Measurements from ENCODE around the gene MSL1. TPM values are rescaled to one million over a fixed set of nuclear protein-coding genes. Genes with fewer than 3 reads are reported as not detected.

Gene MSL1
- total RNA-seq, 3 donors from 2014 or later: 83.7 to 100.0 (median 85.3) TPM

GRCh38 chr17:40157973-40158372 lies 36.2 kb downstream of the MSL1 start:
- H3K4me3 ChIP-seq: no peak overlapping the region
- no peaks in the 10 kb centered on the region for H3K36me3 ChIP-seq (ENCODE audit: low read depth)
- ATAC-seq (no peak), DNase-seq (no peak)
- no peak for TF ChIP-seq CTCF (IDR thresholded peaks at IDR 0.05)
- no peaks in the 10 kb centered on the region for H3K9me3 ChIP-seq
- intact Hi-C loops (cut with DNase I, micrococcal nuclease): no loop called here
- peaks cover 3% of the 10 kb centered on the region for H3K4me1 ChIP-seq (ENCODE audit: low read depth)

- no peak for TF ChIP-seq CTCF (IDR thresholded peaks at IDR 0.05)
- Histone ChIP-seq H3K9me3 (no peaks in the 10 kb centered on the region), H3K4me1 (ENCODE audit: low read depth) (peaks cover 3% of the 10 kb centered on the region), H3K36me3 (ENCODE audit: low read depth) (no peaks in the 10 kb centered on the region), H3K4me3 (no peak overlapping the region)
- no peak for ATAC-seq
- intact Hi-C loops (cut with DNase I, micrococcal nuclease): no loop called here
- DNase-seq: no peak
Measured at GRCh38 chr17:40158438-40159013, 36.8 kb downstream of the MSL1 start.

GRCh38 chr17:40159456-40159855 lies 37.7 kb downstream of the MSL1 start:
- DNase-seq (no peak), ATAC-seq (no peak)
- Histone ChIP-seq H3K4me3 (no peak overlapping the region), H3K36me3 (ENCODE audit: low read depth) (no peaks in the 10 kb centered on the region), H3K4me1 (ENCODE audit: low read depth) (peaks cover 3% of the 10 kb centered on the region), H3K9me3 (no peaks in the 10 kb centered on the region)
- intact Hi-C loops (cut with DNase I, micrococcal nuclease): no loop called here
- no peak for TF ChIP-seq CTCF (IDR thresholded peaks at IDR 0.05)

- Histone ChIP-seq H3K4me3 (no peak overlapping the region), H3K36me3 (ENCODE audit: low read depth) (no peaks in the 10 kb centered on the region), H3K4me1 (ENCODE audit: low read depth) (peaks cover 5% of the 10 kb centered on the region), H3K9me3 (no peaks in the 10 kb centered on the region)
- no peak for DNase-seq
- peak; percentile 20 for ATAC-seq
- no peak for TF ChIP-seq CTCF (IDR thresholded peaks at IDR 0.05)
- intact Hi-C loops (cut with DNase I, micrococcal nuclease): loop anchor here in 1 of 2 donors (5.0 kb wide), 1 partner anchor 155 kb away; no protein-coding TSS in a partner anchor
Measured at GRCh38 chr17:40167685-40168261, 46.0 kb downstream of the MSL1 start.

DNA sequence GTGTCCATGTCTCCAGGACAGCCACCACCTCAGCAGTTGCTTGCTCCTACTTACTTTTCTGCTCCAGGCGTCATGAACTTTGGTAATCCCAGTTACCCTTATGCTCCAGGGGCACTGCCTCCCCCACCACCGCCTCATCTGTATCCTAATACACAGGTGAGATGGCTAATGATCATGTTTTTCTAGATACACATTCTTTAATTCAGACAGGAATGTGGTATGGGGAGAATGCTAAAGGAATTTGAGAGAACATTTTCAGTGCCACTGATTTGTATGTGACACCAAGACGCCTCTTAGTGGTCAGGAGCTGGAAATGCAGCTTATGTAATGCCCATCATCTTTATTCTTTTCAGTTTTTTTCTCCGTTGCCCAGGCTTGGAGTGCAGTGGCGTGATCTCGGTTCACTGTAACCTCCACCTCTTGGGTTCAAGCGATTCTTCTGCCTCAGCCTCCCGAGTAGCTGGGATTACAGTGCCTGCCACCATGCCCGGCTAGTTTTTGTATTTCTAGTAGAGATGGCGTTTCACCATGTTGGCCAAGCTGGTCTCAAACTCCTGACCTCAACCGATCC lies 46.6 kb downstream of the MSL1 start:
- peak; percentile 66 for TF ChIP-seq CTCF (IDR thresholded peaks at IDR 0.05)
- ATAC-seq (peak; percentile 90), DNase-seq (peak in 1 of 3 donors; percentile 52)
- H3K4me3 ChIP-seq: no peak overlapping the region
- H3K36me3 ChIP-seq (ENCODE audit: low read depth): no peaks in the 10 kb centered on the region
- intact Hi-C loops (cut with DNase I, micrococcal nuclease): loop anchor here in 1 of 2 donors (5.0 kb wide), 1 partner anchor 156 kb away; no protein-coding TSS in a partner anchor
- H3K9me3 ChIP-seq: no peaks in the 10 kb centered on the region
- H3K4me1 ChIP-seq (ENCODE audit: low read depth): peaks cover 5% of the 10 kb centered on the region

All from mucosa of descending colon (tissue), 3 donors.